Measurements from ENCODE around the gene HNRNPR.

GRCh38 chr1:23393706-23394105 lies 49.6 kb upstream of the HNRNPR start:
- TF ChIP-seq CTCF (IDR thresholded peaks at IDR 0.05; ENCODE audit: low read length) (no peak), EZH2 (IDR thresholded peaks at IDR 0.05; ENCODE audit: borderline replicate concordance, low read length) (no peak)
